ENCODE results near the gene NHP2.

- no peak for TF ChIP-seq EP300 (IDR thresholded peaks at IDR 0.05)
- TF ChIP-seq CHD2 (IDR thresholded peaks at IDR 0.05; ENCODE audit: low read length, partially characterized antibody), result no peak
- no peak for TF ChIP-seq CTCF (IDR thresholded peaks at IDR 0.05)
- TF ChIP-seq MAX (IDR thresholded peaks at IDR 0.05), result no peak
- TF ChIP-seq, protein P1, sequence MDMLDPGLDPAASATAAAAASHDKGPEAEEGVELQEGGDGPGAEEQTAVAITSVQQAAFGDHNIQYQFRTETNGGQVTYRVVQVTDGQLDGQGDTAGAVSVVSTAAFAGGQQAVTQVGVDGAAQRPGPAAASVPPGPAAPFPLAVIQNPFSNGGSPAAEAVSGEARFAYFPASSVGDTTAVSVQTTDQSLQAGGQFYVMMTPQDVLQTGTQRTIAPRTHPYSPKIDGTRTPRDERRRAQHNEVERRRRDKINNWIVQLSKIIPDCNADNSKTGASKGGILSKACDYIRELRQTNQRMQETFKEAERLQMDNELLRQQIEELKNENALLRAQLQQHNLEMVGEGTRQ (IDR thresholded peaks at IDR 0.05), result no peak
- no peak for TF ChIP-seq CEBPB (IDR thresholded peaks at IDR 0.05)
- no peak for TF ChIP-seq CBX2 (IDR thresholded peaks at IDR 0.05; ENCODE audit: borderline replicate concordance, low read depth)
- TF ChIP-seq RAD21 (conservative IDR thresholded peaks at IDR 0.05 in 1 of 2, IDR thresholded peaks at IDR 0.05 in 1 of 2), result no peak
- TF ChIP-seq ZC3H11A (IDR thresholded peaks at IDR 0.05), result no peak
- no peak for TF ChIP-seq JUNB (IDR thresholded peaks at IDR 0.05)
- no peak for TF ChIP-seq RCOR1 (IDR thresholded peaks at IDR 0.05; ENCODE audit: low read depth, low read length)
- TF ChIP-seq POLR2A (IDR thresholded peaks at IDR 0.05; ENCODE audit: low read length), result no peak
Observed at GRCh38 chr5:178108446-178108845, 45.2 kb downstream of the NHP2 start.

All from A549 (cell line).